GM10266 (cell line): ENCODE data around the gene PLSCR2.

ENCODE experiments used
- DNase-seq: peaks from one replicate; pipeline ENCODE4 v3.0.0; 2012; ENCODE audit errors: extremely low spot score
- CTCF ChIP-seq: IDR thresholded peaks from 2 replicates; pipeline ENCODE4 v1.5.1; 2012; ENCODE audit warnings: mild to moderate bottlenecking, low read depth; ENCODE audit not compliant: control insufficient read depth, insufficient read depth; ENCODE audit errors: missing control alignments

The PLSCR2 gene

GRCh38 chr3:146466604-146467003 lies 2.8 kb downstream of the PLSCR2 start:
- no peak for TF ChIP-seq CTCF
- no peak for DNase-seq

GRCh38 chr3:146465693-146466465 lies 3.5 kb downstream of the PLSCR2 start:
- TF ChIP-seq CTCF = no peak
- DNase-seq = no peak

GRCh38 chr3:146464783-146465182 lies 4.6 kb downstream of the PLSCR2 start:
- DNase-seq = no peak
- no peak for TF ChIP-seq CTCF

- TF ChIP-seq CTCF = no peak
- no peak for DNase-seq
Observed at GRCh38 chr3:146464005-146464595, 5.3 kb downstream of the PLSCR2 start.

GRCh38 chr3:146454796-146455195 lies 14.6 kb downstream of the PLSCR2 start:
- DNase-seq = no peak
- no peak for TF ChIP-seq CTCF

GRCh38 chr3:146449613-146450012 lies 19.7 kb downstream of the PLSCR2 start:
- DNase-seq = no peak
- TF ChIP-seq CTCF = no peak

GRCh38 chr3:146449076-146449475 lies 20.3 kb downstream of the PLSCR2 start:
- no peak for TF ChIP-seq CTCF
- DNase-seq = no peak
